Activated effector memory CD4-positive, alpha-beta T cell treated with Interleukin-2 at 50 U/mL for 16 hours (primary cell): ENCODE measurements around the gene WDR90.
"Not testable (repeated sequence)": the region's sequence is repeated elsewhere in the genome, so short reads cannot be mapped to it uniquely, and the experiment has no call there.

Source experiments
- DNase-seq: peaks from one replicate; pipeline ENCODE4 v3.0.0-alpha.2; 2020

Gene WDR90

GRCh38 chr16:677316-678190 lies 28.4 kb downstream of the WDR90 start:
- no peak for DNase-seq

DNA sequence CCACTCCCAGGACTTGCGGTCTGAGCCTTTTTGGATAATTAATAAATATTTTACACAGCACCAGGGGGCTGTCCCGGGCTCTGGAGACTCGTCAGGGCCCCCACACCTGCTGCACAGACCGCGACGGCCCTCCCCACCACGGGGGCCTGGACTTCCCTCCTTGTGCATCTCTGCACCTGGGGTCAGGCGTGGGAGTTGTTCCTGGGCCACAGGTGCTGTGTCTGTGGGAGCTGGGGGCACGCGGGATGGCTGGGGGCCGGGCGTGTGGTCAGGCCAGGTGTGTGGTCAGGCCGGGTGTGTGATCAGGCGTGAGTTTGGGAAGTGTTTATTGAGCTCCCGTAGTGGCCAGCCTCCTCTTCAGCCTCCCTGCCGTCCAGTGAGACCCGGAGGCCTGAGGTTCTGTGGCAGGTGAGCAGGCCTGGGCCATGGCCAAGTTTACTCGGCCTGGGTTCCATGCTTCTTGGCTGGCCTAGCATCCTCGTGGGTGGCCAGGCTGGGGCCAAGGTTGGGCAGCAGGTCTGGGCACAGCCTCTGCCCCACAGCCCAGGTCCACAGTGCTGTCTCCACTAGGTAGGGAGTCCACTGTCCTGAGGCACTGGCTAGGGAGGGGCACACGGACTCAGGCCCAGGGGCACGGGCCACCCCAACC lies 29.2 kb downstream of the WDR90 start:
- DNase-seq, result no peak

DNA sequence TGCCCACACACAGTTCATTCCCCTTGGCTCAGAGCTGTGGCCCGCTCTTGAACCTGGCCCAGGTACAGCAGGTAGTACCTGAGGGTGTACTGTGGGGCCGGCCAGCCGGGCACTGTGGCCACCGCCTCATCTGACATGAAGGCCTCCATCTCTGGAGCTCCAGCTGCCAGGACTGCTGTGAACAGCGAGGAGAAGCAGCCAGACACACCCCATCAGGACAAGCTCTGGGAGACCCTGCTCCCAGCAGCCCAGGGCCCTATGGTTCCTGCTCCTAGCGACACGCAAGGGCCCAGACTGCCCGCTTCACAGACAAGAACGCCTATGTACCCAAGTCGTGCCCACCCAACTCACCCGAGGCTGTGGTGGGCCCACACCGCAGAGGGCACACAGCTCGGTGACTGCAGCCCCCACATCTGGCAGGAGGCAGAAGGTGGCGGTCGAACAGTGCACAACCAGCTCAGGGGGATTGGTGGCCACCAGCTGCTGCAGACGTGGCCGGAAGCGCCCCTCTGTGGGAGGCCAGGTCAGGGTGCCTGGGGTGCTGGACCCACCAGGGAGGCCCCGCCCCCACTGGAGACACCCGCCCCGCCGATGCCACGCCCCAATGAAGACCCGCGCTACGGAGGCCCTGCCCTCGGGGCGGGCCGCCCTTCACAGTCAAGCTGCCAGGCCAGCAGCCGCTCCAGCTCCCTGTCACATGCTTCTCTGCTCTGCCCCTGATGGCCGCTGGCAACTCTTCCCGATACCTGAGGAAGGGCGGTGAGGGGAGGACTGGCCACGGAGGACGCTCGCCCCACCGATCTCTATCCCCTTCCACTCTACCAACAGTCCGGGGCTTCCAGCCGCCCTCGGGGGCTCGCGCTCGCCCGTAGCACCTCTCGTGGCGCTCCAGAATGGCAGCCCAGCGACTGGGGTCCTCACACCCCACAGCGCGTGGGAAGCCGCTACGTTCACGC lies 30.0 kb downstream of the WDR90 start:
- no peak for DNase-seq

DNA sequence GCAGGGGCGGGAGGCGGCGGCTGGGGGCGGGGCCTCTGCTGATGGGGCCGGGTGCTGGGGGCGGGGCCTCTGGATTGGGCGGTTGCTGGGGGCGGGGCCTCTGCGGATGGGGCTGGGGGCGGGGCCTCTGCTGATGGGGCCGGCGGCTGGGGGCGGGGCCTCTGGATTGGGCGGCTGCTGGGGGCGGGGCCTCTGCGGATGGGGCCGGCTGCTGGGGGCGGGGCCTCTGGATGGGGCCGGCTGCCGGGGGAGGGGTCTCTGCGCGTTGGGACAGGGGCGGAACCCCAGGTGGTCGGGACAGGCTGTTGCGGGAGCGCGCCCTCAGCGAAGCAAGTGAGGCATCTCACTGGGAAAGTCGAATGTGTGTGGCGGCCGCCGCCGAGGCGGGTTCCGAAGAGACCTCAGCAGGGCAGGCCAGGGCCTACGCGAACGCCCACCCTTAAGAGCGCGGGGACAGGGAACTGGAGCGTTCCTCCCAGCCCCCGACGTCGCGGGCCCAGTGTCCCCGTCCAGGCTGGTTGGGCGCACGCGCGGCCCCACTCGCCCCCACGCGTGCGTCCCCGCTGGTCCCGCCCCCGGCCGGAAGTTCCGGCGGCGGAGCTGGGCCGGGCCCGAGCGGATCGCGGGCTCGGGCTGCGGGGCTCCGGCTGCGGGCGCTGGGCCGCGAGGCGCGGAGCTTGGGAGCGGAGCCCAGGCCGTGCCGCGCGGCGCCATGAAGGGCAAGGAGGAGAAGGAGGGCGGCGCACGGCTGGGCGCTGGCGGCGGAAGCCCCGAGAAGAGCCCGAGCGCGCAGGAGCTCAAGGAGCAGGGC lies 30.9 kb downstream of the WDR90 start, which contains the start of gene STUB1:
Gene STUB1 (plus strand): TSS at position 597 of the 811 bp plus-strand sequence. CDS start 116 bp downstream, at position 713.
- DNase-seq, result peak; percentile 76

DNA sequence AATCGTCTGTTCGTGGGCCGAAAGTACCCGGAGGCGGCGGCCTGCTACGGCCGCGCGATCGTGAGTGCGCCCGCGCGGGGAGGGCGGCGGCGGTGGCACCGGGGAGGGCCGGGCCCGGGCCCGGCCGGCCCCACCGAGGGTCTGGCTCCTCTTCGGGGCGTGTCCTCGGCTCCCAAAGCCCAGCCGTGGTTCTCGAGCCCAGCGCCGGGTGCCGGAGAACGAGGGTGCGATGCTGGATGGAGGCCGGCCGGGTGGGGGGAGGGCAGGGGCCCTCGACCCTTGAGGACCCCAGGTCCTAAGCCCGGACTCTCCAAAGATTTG lies 31.4 kb downstream of the WDR90 start:
- no peak for DNase-seq

DNA sequence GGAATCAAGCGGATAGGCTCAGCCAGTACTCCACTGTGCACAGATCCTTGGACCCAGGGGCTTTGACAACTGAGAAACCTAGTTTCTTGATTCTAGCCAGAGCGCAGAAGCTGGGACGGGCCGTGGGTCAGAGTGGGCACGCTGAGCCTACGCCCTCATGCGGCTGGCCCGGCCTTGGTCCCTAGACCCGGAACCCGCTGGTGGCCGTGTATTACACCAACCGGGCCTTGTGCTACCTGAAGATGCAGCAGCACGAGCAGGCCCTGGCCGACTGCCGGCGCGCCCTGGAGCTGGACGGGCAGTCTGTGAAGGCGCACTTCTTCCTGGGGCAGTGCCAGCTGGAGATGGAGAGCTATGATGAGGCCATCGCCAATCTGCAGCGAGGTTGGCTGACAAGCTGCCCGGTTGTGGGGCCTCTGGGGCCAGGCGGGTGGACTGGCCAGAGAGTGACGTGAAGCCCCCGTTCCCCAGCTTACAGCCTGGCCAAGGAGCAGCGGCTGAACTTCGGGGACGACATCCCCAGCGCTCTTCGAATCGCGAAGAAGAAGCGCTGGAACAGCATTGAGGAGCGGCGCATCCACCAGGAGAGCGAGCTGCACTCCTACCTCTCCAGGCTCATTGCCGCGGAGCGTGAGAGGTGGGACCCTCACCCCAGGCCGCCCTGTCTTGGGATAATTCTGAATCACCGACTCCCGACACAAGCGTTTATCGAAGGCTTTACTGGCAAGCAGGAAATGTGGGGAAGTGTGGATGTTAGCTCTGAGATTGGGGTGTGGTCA lies 32.0 kb downstream of the WDR90 start:
- DNase-seq, result no peak

- no peak for DNase-seq
Observed at GRCh38 chr16:681746-682427, 32.7 kb downstream of the WDR90 start.

DNA sequence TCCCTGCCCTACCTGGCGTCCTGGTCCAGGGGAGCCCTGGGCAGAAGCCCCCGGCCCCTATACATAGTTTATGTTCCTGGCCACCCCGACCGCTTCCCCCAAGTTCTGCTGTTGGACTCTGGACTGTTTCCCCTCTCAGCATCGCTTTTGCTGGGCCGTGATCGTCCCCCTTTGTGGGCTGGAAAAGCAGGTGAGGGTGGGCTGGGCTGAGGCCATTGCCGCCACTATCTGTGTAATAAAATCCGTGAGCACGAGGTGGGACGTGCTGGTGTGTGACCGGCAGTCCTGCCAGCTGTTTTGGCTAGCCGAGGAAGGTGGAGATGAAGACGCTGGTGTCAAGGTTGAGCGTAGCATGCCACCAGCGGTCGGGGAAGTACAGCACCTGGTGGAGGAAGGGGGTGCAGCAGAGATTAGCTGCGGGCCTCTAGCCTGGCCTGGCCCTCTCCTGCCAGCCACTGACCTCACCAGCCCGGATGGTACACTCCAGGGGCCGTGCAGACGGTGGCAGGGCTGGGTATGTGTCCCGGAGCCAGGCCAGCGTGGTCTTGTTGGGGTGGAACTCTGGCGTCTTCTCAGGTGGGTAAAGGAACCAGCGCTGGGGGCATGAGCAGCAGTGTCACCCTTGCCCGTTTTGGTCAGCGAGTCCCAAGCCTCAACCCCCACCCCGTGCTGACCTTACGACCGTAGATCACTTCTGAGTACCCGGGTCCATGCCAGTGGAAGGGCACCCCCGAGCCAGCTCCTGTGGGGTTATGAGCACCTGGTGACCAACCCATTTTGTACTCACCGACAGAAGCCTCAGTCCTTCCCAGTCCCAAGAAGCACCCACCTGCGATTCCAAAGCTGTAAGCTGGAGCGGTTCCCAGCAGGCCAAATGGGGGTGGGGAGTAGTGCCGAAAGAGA lies 33.6 kb downstream of the WDR90 start:
- no peak for DNase-seq

DNA sequence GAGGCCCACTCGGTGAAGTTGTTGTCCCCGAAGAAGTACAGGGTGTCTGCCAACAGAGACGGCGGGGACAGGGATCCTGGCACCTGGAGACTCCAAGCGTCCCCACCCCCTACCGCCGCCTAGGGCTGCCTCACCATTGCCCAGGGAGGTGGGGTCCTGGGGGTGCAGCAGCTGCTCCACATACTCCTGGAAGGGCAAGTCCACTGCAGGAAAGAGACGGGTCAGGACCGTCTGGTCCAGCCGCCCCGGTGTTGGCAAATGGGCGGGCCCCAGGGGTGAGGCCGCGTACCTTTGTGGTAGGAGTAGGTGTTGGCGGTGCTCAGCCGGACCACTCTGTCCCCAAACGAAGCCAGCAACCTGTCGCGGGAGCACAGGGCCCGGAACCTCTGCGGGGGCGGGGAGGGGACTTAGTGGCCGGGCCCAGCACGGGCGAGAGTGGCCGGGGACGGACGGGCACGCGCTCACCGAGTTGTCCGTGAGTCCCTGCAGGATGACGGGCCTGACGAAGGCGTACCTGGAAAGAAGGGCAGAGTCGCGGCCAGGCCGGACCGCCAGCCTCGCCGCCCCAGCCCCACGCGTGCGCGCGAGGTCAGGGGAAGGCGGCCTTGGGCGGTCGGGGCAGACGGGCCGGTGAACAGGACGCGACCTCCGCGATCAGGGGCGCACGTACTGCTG lies 34.4 kb downstream of the WDR90 start:
- DNase-seq, result no peak

GRCh38 chr16:684071-684794 lies 35.1 kb downstream of the WDR90 start, which contains the start of gene JMJD8:
Gene JMJD8 (minus strand): TSS chr16:684334. CDS start chr16:684319, 15 bp downstream.
- DNase-seq, result peak; percentile 96

GRCh38 chr16:684961-685696 lies 36.0 kb downstream of the WDR90 start:
- DNase-seq, result no peak

DNA sequence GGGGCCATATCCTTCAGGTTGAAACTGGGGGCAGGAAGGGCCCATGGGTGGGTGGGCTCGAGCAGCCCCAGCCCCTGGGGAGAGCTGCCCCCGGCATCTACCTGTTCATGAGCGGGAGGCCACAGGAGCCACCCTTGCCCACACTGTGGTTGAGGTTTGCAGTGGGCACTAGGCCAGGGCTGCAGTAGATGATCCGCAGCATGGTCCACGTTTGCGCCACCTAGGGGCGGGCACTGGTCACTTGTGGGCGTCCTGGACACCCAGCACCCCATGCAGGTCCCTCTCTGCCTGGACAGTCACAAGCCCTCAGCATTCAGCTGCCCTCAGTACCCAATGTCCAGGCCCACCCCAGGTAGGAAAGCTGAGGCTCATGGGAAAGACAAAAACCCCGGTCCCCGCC lies 36.8 kb downstream of the WDR90 start:
- DNase-seq, result no peak

- DNase-seq, result no peak
Observed at GRCh38 chr16:686459-687260, 37.5 kb downstream of the WDR90 start.

- no peak for DNase-seq
Observed at GRCh38 chr16:687499-687898, 38.3 kb downstream of the WDR90 start.

- no peak for DNase-seq
Observed at GRCh38 chr16:689175-689897, 40.2 kb downstream of the WDR90 start.

GRCh38 chr16:691242-691641 lies 42.1 kb downstream of the WDR90 start:
- DNase-seq, result not testable (repeated sequence)
